D721Med (cell line): ENCODE measurements around the gene MYO5B.

Experiments used
- DNase-seq: peaks from one replicate; pipeline ENCODE4 v3.0.0; 2011; ENCODE audit warnings: low spot score; ENCODE audit not compliant: insufficient read length
- FAIRE-seq: peaks from 2 replicates; lab custom pipeline; 2011; peaks lifted over from hg19 to GRCh38; lab: Jason Lieb, UNC
- CTCF ChIP-seq: IDR thresholded peaks from 2 replicates; pipeline ENCODE4 v1.5.1; 2012; ENCODE audit warnings: mild to moderate bottlenecking, control low read depth; ENCODE audit not compliant: insufficient read depth; ENCODE audit errors: missing control alignments

Gene MYO5B

GRCh38 chr18:50045126-50045525 lies 149.8 kb downstream of the MYO5B start:
- no peak for TF ChIP-seq CTCF
- DNase-seq: no peak
- no peak for FAIRE-seq

- FAIRE-seq (no peak), DNase-seq (no peak)
- no peak for TF ChIP-seq CTCF
Measured at GRCh38 chr18:50044402-50044801, 150.5 kb downstream of the MYO5B start.

- FAIRE-seq (no peak), DNase-seq (no peak)
- TF ChIP-seq CTCF: no peak
Measured at GRCh38 chr18:50042611-50043010, 152.3 kb downstream of the MYO5B start.

GRCh38 chr18:50039746-50040145 lies 155.2 kb downstream of the MYO5B start:
- TF ChIP-seq CTCF: no peak
- DNase-seq (no peak), FAIRE-seq (no peak)

GRCh38 chr18:50038448-50038847 lies 156.5 kb downstream of the MYO5B start:
- no peak for FAIRE-seq

GRCh38 chr18:50034029-50034428 lies 160.9 kb downstream of the MYO5B start:
- no peak for TF ChIP-seq CTCF
- FAIRE-seq (no peak), DNase-seq (no peak)

More at GRCh38 chr18:50038448-50038847, 156.5 kb downstream of the MYO5B start:
- no peak for TF ChIP-seq CTCF
- no peak for DNase-seq

- DNase-seq: no peak
- FAIRE-seq: no peak
Measured at GRCh38 chr18:50033004-50033403, 161.9 kb downstream of the MYO5B start.

More at GRCh38 chr18:50033004-50033403, 161.9 kb downstream of the MYO5B start:
- TF ChIP-seq CTCF: no peak
